NB4 (cell line): ENCODE data around the gene ZP1.

Experiments
- MYC ChIP-seq: IDR thresholded peaks from 2 replicates; pipeline ENCODE4 v1.6.1; 2011; ENCODE audit warnings: low read depth, low read length
- POLR2A ChIP-seq: IDR thresholded peaks from 2 replicates; pipeline ENCODE4 v1.6.1; 2011; ENCODE audit warnings: mild to moderate bottlenecking; ENCODE audit not compliant: insufficient read length; ENCODE audit errors: extremely low read depth
- TF ChIP-seq, protein P1 (sequence below): IDR thresholded peaks from one replicate; pipeline ENCODE4 v1.5.1; 2012; ENCODE audit warnings: low read depth, low read length

- TF ChIP-seq, protein P1, sequence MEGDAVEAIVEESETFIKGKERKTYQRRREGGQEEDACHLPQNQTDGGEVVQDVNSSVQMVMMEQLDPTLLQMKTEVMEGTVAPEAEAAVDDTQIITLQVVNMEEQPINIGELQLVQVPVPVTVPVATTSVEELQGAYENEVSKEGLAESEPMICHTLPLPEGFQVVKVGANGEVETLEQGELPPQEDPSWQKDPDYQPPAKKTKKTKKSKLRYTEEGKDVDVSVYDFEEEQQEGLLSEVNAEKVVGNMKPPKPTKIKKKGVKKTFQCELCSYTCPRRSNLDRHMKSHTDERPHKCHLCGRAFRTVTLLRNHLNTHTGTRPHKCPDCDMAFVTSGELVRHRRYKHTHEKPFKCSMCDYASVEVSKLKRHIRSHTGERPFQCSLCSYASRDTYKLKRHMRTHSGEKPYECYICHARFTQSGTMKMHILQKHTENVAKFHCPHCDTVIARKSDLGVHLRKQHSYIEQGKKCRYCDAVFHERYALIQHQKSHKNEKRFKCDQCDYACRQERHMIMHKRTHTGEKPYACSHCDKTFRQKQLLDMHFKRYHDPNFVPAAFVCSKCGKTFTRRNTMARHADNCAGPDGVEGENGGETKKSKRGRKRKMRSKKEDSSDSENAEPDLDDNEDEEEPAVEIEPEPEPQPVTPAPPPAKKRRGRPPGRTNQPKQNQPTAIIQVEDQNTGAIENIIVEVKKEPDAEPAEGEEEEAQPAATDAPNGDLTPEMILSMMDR, result no peak
- TF ChIP-seq MYC, result no peak
- no peak for TF ChIP-seq POLR2A
Measured at GRCh38 chr11:60858236-60858635, 9.1 kb upstream of the ZP1 start.
